Suppressor macrophage treated with lipopolysaccharide for 1 hour (primary cell): ENCODE data around the gene MBOAT1.
"Not testable (repeated sequence)": the region's sequence is repeated elsewhere in the genome, so short reads cannot be mapped to it uniquely, and the experiment has no call there.

Experiments
- DNase-seq, 3 donors: peaks; one replicate each; pipeline ENCODE4 v3.0.0-alpha.2; 2020 to 2022

Gene MBOAT1

DNA sequence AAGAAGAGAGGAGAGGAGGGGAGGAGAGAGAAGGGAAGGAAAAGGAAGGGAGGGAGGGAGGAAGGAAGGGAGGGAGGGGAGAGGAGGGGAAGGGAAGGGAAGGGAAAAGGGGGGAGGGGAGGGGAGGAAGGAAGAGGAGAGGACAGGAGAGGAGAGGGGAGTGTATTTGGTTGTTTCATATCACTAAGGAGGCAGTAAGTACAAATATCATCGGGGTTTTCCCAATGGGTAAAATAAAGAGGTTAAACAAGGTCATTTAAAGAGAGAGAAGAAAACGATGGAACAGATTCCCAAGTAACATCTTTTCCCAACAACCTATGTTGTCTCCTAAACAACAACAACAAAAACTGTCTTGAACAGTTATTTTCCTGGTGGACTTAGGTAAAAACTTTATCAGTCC is 43.6 kb downstream of the MBOAT1 start:
- peak in 2 of 3 donors; percentile 31 to 57 for DNase-seq

- DNase-seq, result peak in 2 of 3 donors; percentile 16 to 35
Measured at GRCh38 chr6:20167601-20168000, 44.7 kb downstream of the MBOAT1 start.

DNA sequence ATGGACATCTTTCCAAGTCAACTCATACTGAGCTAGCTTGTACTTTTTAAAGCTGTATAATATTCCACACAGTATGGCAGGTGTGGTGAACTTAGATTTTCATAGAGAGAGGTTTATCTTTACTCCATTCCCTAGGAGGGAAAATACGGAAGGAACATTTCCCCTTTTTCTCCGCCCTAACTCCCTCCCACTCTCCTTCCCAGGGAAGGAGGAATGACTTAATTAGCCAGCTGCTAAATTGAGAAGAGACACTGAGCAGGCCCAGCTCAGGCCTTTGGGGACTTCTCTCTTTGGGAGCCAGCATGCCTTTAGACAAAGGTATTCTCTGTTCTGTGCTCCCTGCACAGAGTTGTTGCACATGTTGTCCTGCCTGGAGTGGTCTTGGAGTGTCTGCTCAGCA is 46.1 kb downstream of the MBOAT1 start:
- peak; percentile 61 to 73 (median 70) for DNase-seq

- no peak for DNase-seq
Measured at GRCh38 chr6:20162515-20162914, 49.8 kb downstream of the MBOAT1 start.

GRCh38 chr6:20160541-20161283 is 51.6 kb downstream of the MBOAT1 start:
- DNase-seq, result no peak

DNA sequence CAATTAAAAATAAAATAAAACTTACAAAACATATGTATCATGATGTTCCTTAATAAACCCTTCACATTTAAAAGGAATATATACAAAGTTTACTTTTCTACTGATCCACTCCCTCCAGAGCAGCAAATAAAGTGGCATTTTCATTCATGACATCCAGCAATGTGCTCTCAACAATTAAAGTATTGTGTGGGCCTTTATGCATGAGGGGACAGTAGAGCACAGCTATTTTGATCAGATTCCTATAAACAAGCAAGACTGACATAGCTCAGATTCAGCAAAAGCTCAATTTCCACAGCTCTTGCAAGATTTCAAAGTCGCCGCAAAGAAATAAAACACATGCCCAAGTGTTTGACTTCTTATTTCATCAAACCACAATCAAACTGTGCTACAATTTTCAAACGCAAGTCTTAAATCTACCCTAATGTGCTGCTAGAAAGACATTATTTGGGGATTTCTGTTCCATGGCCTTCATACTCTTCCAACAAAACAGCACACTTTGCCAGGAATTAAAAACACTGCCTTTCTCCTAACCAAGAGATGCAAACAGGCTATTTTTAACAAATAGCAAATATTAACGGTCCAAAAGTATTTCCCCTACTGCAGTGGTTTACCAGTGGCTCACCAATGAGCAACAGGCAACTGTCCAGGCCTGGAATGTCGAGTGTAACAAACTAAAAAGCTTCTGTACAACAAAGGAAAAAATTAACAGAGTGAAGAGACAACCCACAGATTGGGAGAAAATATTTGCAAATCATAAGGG is 52.3 kb downstream of the MBOAT1 start:
- DNase-seq, result no peak

DNA sequence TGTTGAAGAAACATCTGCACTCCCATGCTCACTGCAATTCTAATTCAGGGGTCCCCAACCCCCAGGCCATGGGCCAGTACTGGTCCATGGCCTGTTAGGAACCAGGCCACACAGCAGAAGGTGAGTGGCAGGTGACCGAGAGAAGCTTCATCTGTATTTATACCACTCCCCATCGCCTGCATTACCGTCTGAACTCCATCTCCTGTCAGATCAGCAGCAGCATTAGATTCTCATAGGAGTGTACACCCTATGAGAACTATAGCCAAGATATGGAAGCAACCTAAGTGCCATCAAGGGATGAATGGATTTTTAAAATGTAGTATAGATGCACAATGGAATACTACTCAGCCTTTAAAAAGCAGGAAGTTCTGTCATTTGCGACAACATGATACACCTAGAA is 53.2 kb downstream of the MBOAT1 start:
- no peak for DNase-seq

DNA sequence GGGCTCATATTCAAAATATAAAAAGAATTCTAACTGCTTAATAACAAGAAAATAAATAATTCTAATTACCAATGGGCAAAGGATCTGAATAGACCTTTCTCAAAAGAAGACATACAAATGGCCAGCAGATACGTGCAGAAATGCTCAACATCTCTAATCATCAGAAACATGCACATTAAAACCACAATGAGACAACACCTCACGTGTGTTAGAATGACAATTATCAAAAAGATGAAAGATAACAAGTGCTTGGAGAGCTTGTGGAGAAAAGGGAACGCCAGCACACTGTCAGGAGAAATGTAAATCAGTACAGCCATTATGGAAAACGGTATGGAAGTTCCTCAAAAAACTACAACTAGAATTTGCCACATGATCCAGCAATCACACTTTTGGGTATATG is 53.6 kb downstream of the MBOAT1 start:
- no peak for DNase-seq

DNA sequence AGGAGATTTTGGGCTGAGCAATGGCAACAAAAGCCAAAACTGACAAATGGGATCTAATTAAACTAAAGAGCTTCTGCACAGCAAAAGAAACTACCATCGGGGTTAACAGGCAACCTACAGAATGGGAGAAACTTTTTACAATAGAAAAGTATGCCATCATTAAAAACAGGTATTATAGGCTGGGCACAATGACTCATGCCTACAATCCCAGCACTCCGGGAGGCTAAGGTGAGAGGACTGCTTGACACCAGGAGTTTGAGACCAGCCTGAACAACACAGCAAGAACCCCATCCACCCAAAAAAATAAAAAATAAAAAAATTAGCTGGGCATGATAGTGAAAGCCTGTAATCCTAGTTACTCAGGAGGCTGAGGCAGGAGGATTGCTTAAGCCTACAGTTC is 55.4 kb downstream of the MBOAT1 start:
- DNase-seq, result no peak

GRCh38 chr6:20154753-20155152 is 57.5 kb downstream of the MBOAT1 start:
- no peak for DNase-seq

- no peak for DNase-seq
Measured at GRCh38 chr6:20153194-20153593, 59.1 kb downstream of the MBOAT1 start.

- peak; percentile 61 to 83 (median 73) for DNase-seq
Measured at GRCh38 chr6:20148433-20148832, 63.8 kb downstream of the MBOAT1 start.

- no peak for DNase-seq
Measured at GRCh38 chr6:20147469-20147868, 64.8 kb downstream of the MBOAT1 start.

DNA sequence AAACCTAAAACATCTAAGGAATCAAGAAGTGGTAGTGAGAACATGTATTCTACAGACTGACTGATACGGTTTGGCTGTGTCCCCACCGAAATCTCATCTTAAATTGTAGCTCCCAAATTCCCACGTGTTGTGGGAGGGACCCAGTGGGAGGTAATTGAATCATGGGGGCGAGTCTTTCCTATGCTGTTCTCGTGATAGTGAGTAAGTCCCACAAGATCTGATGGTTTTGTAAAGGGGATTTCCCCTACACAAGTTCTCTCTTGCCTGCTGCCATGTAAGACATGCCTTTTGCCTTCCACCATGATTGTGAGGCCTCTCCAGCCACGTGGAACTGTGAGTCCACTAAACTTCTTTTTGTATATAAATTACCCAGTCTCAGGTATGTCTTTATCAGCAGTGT is 65.4 kb downstream of the MBOAT1 start:
- peak; percentile 27 to 51 (median 36) for DNase-seq

DNA sequence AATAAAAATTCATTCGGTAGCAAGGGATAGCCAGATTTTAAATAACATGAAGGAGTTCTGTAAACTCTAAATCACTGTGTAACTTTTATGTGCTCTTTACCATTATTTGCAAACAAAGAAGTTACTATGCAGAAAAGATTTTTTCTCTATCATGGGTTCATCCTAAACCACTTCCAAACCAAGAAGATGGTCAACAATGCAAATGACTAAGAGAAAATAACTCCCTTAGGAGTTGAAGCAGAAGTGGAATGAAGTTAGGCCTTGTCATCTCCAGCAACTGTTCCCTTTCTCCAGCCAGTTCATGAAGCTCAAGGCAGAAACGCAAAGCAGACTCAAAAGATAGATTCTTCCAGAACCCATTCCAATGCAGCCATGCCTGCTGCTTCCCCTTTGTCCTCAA is 66.0 kb downstream of the MBOAT1 start:
- no peak for DNase-seq

DNA sequence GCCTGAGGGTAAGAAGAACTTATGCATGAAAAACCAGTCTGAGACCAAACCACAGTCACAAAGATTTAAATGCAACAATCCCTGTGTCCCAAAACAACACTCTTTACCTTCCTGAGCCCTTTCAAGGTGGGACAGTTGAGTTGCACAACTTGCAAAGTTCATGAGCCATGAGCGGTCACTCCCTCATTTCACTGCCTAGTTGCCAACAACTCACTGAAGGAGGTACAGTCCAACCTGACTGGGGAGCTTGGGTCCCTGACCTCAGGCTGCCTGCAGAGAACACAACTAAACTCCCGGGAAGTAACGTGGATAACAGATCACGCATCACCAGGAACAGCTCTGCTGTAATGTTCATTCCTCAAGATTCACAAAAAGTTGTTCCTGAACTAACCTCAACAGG is 69.4 kb downstream of the MBOAT1 start:
- no peak for DNase-seq

GRCh38 chr6:20141931-20142330 is 70.3 kb downstream of the MBOAT1 start:
- DNase-seq, result no peak

GRCh38 chr6:20139127-20139963 is 72.9 kb downstream of the MBOAT1 start:
- DNase-seq, result not testable (repeated sequence)

GRCh38 chr6:20137837-20138236 is 74.4 kb downstream of the MBOAT1 start:
- DNase-seq, result no peak

GRCh38 chr6:20137240-20137639 is 75.0 kb downstream of the MBOAT1 start:
- DNase-seq, result peak in 2 of 3 donors; percentile 8 to 22

DNA sequence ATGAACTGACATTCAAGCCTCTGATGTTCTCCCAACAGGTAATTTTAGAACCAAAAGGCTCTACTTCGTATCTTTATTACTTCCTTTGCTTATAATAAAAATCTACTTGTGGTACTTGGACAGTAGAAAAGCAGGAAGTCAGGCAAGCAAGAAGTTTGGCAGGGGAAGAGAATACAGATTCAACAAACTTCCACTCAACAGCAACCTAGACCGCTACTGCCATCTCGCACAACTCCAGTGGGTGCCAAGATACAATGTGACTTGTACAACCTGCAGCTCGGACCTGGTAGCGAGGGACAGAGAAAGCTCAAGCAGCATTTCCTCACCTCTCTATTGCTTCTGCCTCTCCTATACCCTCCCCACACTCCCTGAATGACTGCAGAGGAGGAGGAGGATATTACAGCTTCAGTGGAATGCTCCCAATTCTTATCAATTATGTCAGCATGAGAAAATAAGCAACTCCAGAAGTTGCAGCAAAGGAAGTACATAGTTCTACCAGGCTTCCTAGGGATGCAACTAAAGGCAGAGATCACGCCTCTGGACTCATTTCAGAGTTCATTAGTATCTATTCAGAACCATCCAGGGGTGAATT is 76.5 kb downstream of the MBOAT1 start:
- DNase-seq, result no peak

DNA sequence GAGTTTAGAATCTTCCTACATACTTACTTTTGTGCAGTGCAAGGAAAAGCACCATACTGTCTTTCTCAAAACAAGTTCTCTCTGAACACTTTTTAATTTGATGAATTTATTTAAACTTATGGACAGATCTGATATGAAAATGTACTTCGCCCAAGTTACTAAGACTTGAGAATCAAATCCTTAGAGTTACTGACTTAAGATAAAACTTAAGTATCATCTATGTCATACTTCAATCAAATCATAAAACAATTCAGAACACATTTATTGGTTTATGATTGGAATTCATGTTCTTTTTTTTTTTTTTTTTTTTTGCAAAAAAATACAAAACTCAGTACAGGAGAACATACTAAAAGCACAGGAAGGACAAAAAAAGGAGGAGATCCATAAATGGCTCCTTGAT is 77.7 kb downstream of the MBOAT1 start:
- DNase-seq, result no peak
